GM13977 (cell line): ENCODE measurements around the gene TEX29.
A peak's percentile ranks its signal among the peaks of the same experiment; 100 is the strongest.

Experiments
- DNase-seq: peaks from one replicate; pipeline ENCODE4 v3.0.0; 2012; ENCODE audit warnings: low spot score
- in situ Hi-C: fragments of 300-500 bp; cut with MboI; formaldehyde crosslinking; loops from one replicate; pipeline ENCODE4 v1.12.0; 2022; ENCODE audit warnings: low sequenced_read_pairs, low pct_unique_long_range_greater_than_20kb, mixed read lengths, inconsistent platforms; ENCODE audit not compliant: unreplicated experiment
- TF ChIP-seq, protein P1 (sequence below): IDR thresholded peaks from 2 replicates; pipeline ENCODE4 v1.5.1; 2012; ENCODE audit warnings: mild to moderate bottlenecking, control low read depth; ENCODE audit not compliant: insufficient read depth; ENCODE audit errors: extremely low read depth, missing control alignments

The TEX29 gene

DNA sequence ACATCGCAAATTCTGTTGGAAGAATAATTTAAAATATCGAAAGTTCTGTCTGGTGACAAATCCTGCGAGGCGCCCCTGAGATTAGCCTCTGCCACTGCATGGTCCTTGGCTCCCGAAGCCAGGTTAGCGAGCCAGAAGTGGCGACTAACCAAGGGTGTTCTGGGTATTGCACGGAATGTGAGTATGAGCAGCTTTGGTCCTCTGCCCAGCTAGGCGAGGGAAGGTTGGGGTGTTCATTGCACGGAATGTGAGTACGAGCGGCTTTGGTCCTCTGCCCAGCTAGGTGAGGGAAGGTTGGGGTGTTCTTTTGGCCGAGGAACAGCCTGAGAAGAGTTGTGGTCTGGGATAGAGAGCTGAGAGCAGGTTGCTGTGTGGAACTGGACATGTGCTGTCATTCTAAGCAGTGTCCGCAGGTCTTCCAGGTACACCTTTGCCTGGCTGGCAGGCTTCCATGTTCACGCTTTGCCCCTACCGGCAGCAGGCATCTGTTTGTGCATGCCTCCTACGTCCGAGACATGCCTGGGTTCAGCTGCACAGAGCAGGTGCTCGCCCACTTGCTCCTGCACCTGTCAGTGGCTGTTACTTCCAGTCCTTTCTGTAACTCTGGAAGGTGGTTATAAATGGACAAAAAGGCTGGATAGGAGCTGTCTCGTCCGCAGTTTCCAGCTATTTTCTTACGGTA is 18.3 kb upstream of the TEX29 start:
- TF ChIP-seq, protein P1, sequence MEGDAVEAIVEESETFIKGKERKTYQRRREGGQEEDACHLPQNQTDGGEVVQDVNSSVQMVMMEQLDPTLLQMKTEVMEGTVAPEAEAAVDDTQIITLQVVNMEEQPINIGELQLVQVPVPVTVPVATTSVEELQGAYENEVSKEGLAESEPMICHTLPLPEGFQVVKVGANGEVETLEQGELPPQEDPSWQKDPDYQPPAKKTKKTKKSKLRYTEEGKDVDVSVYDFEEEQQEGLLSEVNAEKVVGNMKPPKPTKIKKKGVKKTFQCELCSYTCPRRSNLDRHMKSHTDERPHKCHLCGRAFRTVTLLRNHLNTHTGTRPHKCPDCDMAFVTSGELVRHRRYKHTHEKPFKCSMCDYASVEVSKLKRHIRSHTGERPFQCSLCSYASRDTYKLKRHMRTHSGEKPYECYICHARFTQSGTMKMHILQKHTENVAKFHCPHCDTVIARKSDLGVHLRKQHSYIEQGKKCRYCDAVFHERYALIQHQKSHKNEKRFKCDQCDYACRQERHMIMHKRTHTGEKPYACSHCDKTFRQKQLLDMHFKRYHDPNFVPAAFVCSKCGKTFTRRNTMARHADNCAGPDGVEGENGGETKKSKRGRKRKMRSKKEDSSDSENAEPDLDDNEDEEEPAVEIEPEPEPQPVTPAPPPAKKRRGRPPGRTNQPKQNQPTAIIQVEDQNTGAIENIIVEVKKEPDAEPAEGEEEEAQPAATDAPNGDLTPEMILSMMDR = no peak
- in situ Hi-C loops = no loop called here
- DNase-seq = no peak

DNA sequence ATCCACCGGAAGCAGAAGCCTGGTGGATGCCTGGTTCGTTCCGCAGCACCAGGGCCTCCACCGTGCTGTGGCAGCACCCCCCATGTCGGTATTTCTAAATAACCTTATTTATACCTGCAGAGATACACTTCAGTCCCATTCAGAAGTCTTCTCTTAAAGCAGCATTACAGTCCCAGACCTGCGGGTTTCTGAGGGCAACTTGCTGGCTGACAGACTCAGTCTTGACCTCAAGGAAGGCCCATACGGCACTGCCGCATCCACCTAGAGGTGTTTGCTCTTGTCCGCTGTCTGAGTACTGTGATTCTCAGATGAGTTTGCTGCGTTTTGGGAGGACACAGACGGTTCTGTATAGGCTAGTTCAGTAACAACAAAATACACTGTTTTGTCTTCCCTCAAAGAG is 16.9 kb upstream of the TEX29 start:
- in situ Hi-C loops = no loop called here
- no peak for DNase-seq
- TF ChIP-seq, protein P1 = no peak

DNA sequence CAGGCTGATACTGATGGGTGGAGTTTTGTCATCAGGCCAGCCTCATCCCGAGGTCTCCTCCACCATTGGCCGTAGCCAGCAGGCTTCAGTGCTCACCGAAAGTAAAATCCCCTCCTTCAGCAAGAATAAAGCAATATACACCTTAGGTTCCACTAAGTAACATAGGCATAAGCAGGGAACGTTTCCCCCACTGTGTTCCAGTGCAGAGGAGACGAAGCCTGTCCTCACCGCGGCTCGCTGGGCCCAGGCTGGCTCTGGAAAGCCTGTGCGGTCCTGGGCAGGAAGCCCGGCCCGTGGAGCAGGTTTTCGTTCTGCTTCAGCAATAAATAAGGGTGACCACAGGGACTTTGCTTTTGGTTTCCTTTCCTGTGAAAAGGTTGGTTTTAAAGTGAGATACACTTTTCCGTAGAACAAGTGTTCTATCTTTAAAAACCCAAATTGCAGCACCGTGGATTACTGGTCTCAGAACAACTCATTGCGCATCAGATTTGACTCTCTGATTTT is 16.3 kb upstream of the TEX29 start:
- DNase-seq = peak; percentile 55
- TF ChIP-seq, protein P1 = no peak
- in situ Hi-C loops = no loop called here

DNA sequence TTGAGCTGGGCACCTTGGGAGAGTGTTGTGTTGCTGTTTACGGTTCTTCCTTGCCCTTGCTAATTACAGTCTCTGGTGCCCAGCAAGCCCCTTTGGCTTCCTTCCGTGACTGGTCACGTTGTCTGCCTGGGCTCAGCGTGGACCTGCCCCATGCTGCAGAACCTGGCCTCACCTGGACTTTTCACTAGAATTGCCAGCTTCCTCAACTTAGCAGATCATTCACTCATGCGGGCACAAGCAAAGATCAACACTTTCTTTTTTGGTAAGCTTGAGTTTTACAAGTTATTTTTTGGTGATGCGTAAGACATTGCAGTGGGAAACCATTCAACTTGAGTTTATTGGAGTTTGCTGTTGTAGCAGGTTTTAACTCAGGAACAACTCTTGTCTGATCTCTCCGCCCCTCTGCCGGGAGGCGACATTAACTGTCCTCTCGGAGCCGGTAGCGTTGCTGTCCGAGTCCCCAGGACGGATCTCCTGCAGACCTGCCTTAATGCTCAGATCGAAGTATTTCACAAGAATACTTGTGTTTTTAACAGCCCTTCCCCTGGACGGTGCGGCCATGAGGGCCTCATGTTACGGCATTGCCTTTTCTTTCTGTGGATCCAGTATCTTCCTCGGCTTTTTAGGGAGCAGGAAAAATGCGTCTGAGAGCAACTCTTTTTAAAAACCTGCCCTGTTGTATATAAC is 15.7 kb upstream of the TEX29 start:
- TF ChIP-seq, protein P1 = no peak
- DNase-seq = no peak
- in situ Hi-C loops = no loop called here

DNA sequence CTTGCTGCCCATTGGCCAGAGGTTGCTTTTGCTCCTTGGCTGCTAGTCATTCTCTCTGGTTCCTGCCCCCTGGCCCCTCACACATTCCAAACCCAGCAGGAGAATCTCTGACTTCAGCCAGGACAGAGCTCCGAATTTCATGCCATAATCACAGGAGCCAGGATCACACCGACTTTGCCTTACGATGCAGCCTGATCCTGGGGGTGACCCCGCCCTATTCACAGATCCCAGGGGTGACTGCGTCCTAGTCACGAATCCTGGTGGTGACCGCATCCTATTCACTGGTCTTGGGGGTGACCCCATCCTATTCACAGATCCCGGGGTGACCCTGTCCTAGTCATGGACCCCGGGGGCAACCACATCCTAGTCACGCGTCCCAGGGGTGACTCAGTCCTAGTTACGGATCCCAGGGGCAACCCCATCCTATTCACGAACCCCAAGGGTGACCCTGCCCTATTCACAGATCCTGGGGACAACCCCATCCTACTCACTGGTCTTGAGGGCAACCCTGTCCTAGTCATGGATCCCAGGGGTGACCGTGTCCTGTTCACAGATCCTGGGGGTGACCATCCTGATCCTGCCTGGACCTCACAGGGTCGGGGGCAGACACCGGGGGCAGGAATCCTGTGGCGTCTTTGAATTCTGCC is 7.4 kb upstream of the TEX29 start:
- TF ChIP-seq, protein P1 = no peak
- in situ Hi-C loops = no loop called here
- no peak for DNase-seq

DNA sequence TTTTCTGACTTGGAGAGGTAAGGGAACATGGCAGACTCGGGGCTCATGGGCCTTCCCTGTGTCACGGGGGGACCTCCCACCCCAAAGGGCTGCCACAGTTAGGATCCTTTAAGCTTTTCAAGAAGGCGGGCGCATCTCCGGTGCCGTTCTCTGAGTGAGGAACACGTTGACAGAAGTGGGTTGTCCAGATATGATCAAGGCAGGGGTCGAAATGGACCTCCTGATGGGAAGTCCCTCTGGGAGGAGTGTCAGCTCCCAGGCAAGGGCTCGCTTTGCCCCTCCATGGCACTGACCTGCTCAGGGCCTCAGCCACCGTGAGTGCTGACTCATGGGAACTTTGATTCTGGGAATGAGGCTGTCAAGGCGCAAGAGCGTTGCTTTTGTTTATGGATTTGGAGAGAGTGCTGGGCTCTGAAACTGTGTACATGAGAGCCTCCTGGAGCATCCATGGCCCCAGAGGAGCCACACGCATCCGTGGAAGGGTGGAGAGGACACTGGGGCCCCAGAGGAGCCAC is 6.5 kb upstream of the TEX29 start:
- no peak for DNase-seq
- TF ChIP-seq, protein P1 = no peak
- in situ Hi-C loops = no loop called here
